Stimulated activated CD8-positive, alpha-beta memory T cell treated with anti-CD3 and anti-CD28 coated beads, Interleukin-4, amount 100 ng/mL, for 24 hours (primary cell): Measurements from ENCODE around the gene GLRB.
"Not testable (repeated sequence)": the region's sequence is repeated elsewhere in the genome, so short reads cannot be mapped to it uniquely, and the experiment has no call there.

Source experiments
- DNase-seq: peaks from one replicate; pipeline ENCODE4 v3.0.0-alpha.2; 2020; ENCODE audit warnings: low read depth

The GLRB gene

GRCh38 chr4:157075811-157076577 is at the start of gene GLRB:
TSS of gene GLRB (plus strand) at chr4:157076150. CDS start at chr4:157078025, 1,875 bp downstream.
- DNase-seq = no peak

- no peak for DNase-seq
Measured at GRCh38 chr4:157035471-157035870, 40.5 kb upstream of the GLRB start.

DNA sequence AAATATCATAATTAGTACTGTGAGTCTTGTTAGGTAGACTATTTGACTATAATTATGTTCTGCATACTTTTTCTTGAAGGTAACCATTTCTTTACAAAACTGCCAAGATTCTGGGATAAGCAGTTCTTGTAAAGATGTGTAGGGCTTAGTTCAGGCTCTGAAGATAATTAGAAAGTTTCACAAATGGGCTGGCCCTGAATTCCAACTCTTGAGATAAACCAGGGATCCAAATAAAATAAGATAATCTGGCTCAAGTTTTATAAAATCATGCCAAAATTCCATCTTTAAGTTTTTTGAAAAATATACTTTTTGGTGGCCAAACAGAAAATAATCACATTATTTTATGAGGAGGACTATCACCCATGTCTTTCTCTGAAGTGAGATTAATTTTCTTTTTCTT is 35.5 kb upstream of the GLRB start:
- DNase-seq = no peak

DNA sequence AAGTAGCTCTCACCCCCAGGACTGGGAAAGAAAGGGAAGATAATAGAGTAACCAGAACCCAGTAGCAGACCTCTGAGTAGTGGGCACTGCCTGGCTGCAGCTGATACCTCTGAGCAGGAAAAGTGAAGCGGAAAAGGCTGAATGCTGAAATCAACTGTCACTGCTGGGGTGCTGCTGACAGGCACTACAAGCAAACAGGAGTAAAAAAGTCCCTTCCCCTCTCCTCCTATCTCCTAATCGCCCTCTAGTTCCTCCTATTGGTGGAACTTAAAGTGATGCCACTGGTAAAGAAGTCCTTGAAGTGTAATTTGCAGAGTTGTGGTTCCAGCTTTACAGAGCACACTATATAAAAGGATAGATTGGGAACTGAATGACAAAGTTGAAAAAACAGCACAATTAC is 32.8 kb upstream of the GLRB start:
- no peak for DNase-seq

- no peak for DNase-seq
Measured at GRCh38 chr4:157045507-157046127, 30.3 kb upstream of the GLRB start.

GRCh38 chr4:157048248-157048647 is 27.7 kb upstream of the GLRB start:
- no peak for DNase-seq

- DNase-seq = no peak
Measured at GRCh38 chr4:157050561-157050960, 25.4 kb upstream of the GLRB start.

- DNase-seq = no peak
Measured at GRCh38 chr4:157052429-157053040, 23.4 kb upstream of the GLRB start.

DNA sequence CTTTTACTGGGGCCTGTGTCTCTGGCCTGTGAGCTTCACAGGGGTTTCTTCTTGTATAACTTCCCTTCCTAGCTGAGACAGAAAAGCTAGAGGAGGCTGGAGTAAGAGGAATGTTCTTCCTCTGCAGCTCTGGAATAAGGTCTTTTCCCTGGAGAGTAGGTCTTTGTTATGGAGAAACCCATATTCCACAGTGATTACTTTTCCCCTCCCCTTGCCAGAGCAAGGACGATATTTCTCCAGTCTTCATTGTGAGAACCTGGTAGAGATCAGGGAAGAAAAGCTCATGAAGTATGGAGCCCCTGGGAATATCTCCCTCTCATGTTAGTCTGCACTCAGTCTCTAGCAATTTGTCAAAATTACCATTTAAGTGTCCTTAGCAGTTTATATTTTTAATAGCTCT is 18.7 kb upstream of the GLRB start:
- DNase-seq = no peak

DNA sequence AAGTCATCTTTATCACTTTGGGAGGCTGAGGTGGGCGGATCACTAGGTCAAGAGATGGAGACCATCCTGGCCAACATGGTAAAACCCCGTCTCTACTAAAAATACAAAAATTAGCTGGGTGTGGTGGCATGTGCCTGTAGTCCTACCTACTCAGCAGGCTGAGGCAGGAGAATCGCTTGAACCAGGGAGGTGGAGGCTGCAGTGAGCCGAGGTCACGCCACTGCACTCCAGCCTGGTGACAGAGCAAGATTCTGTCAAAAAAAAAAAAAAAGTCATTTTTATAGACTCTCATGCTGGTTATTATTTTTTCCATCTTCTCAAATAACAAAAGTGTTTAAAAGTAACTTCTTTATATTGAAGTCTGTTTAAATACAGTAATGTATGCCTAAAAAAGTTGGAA is 17.1 kb upstream of the GLRB start:
- DNase-seq = not testable (repeated sequence)

DNA sequence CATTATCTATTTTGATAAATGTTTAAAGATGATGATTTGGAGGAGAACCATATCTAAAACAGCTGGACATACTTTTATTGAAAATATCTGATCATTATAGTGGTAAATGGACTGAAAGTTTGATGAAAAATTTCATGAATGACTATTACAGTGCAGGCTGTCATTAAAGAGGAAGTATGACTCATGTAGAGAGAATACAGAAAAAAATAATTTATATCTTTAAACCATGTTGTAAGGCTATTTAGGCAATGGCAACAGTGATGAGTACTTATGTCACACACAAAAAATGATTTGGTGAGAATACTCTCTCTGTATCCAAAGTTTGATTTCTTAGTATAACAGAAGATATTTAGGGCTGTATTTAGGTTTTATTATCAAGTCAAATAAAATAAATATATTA is 3.9 kb upstream of the GLRB start:
- DNase-seq = no peak

DNA sequence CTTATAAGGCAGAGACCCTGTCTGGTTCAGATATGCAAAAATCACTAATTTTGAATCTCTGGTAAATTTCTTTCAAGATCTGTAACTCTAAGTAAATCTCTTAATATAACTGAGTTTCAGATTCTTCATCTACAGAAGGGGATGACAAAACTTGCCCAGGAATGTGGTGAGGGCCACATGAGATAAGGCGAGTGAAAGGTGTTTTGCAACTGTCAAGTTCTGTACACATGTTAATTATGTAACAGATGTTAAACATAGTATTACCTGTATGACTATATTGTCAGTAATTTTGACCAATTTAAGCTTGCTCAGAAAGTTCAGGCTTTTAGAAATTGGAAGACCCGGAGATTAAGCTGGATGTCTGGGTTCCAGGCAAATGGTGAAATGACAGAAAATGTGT is 549 bp upstream of the GLRB start:
- DNase-seq = no peak

DNA sequence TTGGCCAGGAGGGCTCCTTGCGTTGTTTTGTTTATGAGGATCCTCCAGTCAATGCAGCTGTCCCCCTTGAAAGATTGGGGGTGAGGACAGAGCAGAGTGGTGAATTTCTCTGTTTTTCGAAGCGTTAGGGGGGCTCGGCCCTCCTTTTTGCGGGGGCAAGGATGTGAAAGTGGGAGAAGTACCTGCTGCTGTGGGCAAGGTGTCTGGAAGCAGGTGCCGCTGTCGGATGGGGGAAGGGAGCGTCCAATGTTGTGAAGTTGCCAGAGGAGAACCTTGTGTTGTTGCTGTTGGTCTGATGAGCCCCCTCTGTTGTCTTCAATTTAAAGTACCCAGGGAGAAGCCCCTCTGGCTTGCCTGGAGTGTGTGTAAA is 613 bp downstream of the GLRB start:
- DNase-seq = no peak

GRCh38 chr4:157079441-157079840 is 3.5 kb downstream of the GLRB start:
- no peak for DNase-seq

- no peak for DNase-seq
Measured at GRCh38 chr4:157080605-157081004, 4.7 kb downstream of the GLRB start.

DNA sequence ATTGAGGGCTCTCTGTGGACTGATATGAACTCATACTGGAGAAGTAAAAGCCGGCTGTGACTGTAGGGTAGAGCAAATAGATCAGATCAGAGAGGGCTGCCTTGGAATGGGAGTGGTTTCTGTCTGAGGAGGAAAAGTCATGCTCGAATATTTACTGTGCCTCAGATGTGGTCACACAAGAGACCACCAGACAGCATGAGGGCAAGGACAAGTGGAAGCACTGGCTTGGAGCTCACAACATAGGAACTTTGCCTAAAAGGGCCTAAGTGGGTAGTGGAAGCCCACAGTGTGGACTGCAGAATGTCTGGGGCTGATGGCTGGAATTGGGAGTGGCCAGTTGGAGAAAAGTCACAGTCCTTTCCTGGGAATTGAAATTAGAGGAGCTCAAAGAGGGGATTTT is 19.8 kb downstream of the GLRB start:
- DNase-seq = no peak

DNA sequence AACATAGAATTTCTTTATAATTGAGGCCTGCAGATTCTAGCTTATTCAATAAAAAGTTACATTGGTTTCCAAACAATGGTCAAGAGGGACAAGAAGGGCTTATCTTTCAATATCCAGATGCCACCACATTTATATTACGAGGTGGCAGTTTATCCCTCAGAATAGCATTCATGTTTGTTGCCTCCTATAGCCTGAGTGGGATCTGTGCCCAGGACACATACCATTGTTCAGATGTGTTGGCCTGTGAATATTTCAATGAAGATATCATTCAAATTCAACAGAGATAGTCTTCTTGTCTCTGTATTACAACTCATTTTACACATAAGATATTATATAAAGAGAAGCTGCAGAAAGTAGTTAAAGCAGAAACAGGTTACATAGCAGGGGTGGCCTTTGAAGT is 20.5 kb downstream of the GLRB start:
- no peak for DNase-seq

- no peak for DNase-seq
Measured at GRCh38 chr4:157099506-157099905, 23.6 kb downstream of the GLRB start.

GRCh38 chr4:157104541-157104940 is 28.6 kb downstream of the GLRB start:
- DNase-seq = no peak

- no peak for DNase-seq
Measured at GRCh38 chr4:157114671-157115070, 38.7 kb downstream of the GLRB start.

DNA sequence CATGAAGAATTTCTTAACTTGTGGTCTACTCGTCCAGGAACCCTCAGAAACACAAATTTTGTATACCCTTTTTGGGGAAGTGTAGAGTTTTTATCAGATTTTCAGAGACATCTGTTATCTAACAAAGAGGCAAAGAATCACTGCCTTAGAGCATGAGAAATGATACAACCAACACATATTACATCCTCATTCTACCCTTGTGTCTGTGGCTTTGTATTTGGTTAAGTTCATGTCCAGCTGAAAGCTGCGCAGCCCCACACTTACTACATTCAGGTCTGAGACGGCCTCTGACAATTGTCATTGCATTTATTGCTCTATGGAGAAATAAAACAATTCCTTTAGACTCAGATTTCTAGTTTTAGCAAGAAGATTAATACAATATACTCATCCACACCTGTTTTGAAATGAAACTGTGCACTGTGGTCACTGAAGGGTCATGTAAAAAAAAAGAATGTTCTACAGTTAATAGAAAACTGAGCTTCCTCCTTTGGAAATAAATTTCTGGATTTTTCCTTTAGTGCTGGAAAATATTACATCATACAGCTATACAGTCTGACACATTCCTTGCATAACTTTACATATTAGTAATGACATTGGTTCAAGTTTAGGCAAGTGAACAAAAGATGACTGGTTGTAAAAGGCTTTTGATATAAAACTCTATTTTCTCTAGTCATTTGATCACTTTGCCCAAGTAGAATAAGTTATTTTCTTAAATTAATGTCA is 39.8 kb downstream of the GLRB start:
- DNase-seq = no peak

DNA sequence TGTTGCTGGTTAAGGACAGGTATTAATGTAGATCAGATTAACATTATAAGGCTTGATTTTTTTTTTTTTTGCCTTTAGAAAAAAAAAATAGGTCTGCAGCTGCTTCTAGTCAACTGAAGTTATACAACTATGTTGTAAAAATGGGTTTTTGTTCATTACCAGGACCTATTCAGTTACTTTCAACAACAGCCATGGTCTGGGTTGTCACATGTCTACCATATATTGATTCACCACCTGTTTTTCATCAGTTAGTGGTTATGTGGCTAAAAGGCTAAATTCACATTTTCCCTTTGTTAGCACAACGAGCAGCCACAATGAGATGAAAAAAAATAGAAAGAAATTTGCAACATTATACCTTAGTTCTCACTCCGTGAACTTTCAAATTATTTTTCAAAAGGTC is 45.5 kb downstream of the GLRB start:
- no peak for DNase-seq

DNA sequence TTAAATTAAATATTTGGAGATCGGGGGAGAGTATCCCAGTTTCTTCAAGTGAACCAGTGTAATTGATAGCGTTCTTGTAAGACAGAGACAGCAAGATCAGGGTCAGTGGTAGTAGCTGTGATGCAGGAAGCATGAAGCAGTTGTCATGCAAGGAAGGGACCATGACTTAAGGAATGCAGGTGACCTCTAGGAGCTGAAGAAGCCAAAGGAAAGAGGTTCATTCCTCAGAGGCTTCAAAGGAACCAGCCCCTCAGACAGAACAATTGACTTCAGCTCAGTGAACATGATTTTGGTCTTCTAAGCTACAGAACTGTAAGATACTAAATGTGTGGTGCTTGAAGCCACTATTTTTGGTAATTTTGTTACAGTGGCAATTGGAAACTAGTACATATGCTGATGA is 51.6 kb downstream of the GLRB start:
- DNase-seq = no peak
